ENCODE data around the gene NFKB2.
A peak's percentile ranks its signal among the peaks of the same experiment; 100 is the strongest.

NFKB2 gene

GRCh38 chr10:102394801-102395399 lies 605 bp upstream of the NFKB2 start (continued):
- TF ChIP-seq, protein P1, sequence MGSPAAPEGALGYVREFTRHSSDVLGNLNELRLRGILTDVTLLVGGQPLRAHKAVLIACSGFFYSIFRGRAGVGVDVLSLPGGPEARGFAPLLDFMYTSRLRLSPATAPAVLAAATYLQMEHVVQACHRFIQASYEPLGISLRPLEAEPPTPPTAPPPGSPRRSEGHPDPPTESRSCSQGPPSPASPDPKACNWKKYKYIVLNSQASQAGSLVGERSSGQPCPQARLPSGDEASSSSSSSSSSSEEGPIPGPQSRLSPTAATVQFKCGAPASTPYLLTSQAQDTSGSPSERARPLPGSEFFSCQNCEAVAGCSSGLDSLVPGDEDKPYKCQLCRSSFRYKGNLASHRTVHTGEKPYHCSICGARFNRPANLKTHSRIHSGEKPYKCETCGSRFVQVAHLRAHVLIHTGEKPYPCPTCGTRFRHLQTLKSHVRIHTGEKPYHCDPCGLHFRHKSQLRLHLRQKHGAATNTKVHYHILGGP (tag by site-specific recombination; IDR thresholded peaks at IDR 0.05): no peak
- no peak for TF ChIP-seq ZNF433 (tag by site-specific recombination; IDR thresholded peaks at IDR 0.05; ENCODE audit: low read depth)
- no peak for TF ChIP-seq ZNF266 (tag by site-specific recombination; IDR thresholded peaks at IDR 0.05; ENCODE audit: low read depth)
- TF ChIP-seq, protein P2, sequence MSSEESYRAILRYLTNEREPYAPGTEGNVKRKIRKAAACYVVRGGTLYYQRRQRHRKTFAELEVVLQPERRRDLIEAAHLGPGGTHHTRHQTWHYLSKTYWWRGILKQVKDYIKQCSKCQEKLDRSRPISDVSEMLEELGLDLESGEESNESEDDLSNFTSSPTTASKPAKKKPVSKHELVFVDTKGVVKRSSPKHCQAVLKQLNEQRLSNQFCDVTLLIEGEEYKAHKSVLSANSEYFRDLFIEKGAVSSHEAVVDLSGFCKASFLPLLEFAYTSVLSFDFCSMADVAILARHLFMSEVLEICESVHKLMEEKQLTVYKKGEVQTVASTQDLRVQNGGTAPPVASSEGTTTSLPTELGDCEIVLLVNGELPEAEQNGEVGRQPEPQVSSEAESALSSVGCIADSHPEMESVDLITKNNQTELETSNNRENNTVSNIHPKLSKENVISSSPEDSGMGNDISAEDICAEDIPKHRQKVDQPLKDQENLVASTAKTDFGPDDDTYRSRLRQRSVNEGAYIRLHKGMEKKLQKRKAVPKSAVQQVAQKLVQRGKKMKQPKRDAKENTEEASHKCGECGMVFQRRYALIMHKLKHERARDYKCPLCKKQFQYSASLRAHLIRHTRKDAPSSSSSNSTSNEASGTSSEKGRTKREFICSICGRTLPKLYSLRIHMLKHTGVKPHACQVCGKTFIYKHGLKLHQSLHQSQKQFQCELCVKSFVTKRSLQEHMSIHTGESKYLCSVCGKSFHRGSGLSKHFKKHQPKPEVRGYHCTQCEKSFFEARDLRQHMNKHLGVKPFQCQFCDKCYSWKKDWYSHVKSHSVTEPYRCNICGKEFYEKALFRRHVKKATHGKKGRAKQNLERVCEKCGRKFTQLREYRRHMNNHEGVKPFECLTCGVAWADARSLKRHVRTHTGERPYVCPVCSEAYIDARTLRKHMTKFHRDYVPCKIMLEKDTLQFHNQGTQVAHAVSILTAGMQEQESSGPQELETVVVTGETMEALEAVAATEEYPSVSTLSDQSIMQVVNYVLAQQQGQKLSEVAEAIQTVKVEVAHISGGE (tag by site-specific recombination; conservative IDR thresholded peaks at IDR 0.05; ENCODE audit: low read depth): no peak; the same call in 1 of the 2 replicates
- TF ChIP-seq GLI4 (tag by site-specific recombination; IDR thresholded peaks at IDR 0.05): no peak
- no peak for TF ChIP-seq ZNF24 (tag by site-specific recombination; IDR thresholded peaks at IDR 0.05)
- TF ChIP-seq GLIS1 (tag by site-specific recombination; IDR thresholded peaks at IDR 0.05): no peak
- no peak for TF ChIP-seq HOXC10 (CRISPR knock-in tag; IDR thresholded peaks at IDR 0.05)
- no peak for TF ChIP-seq KLF1 (tag by site-specific recombination; IDR thresholded peaks at IDR 0.05)
- no peak for TF ChIP-seq ZNF302 (tag by site-specific recombination; IDR thresholded peaks at IDR 0.05; ENCODE audit: low read depth)
- TF ChIP-seq SCRT2 (tag by site-specific recombination; IDR thresholded peaks at IDR 0.05): peak; percentile 94
- TF ChIP-seq ZNF837 (tag by site-specific recombination; IDR thresholded peaks at IDR 0.05): 0 out of 2 replicates have a peak, but pooled peaks have one; percentile 34
- no peak for TF ChIP-seq ZNF292 (tag by site-specific recombination; IDR thresholded peaks at IDR 0.05; ENCODE audit: borderline replicate concordance, low read depth)
- TF ChIP-seq ZNF335 (tag by site-specific recombination; conservative IDR thresholded peaks at IDR 0.05): 0 out of 2 replicates have a peak, but pooled peaks have one; percentile 8
- no peak for TF ChIP-seq ZNF311 (tag by site-specific recombination; IDR thresholded peaks at IDR 0.05; ENCODE audit: borderline replicate concordance)
- TF ChIP-seq GLIS2 (tag by site-specific recombination; IDR thresholded peaks at IDR 0.05): no peak; the same call in 1 of the 2 replicates
- TF ChIP-seq ZNF549 (tag by site-specific recombination; IDR thresholded peaks at IDR 0.05): no peak
- no peak for TF ChIP-seq ZNF76 (tag by site-specific recombination; IDR thresholded peaks at IDR 0.05; ENCODE audit: borderline replicate concordance, low read depth)
- no peak for TF ChIP-seq ZNF202 (tag by site-specific recombination; IDR thresholded peaks at IDR 0.05; ENCODE audit: borderline replicate concordance)
- TF ChIP-seq ZNF394 (tag by site-specific recombination; IDR thresholded peaks at IDR 0.05; ENCODE audit: borderline replicate concordance): 0 out of 2 replicates have a peak, but pooled peaks have one; percentile 32
- no peak for TF ChIP-seq ZNF621 (tag by site-specific recombination; IDR thresholded peaks at IDR 0.05)
- TF ChIP-seq ZNF791 (tag by site-specific recombination; IDR thresholded peaks at IDR 0.05): no peak
- no peak for TF ChIP-seq INSM2 (tag by site-specific recombination; IDR thresholded peaks at IDR 0.05)
- no peak for TF ChIP-seq MEIS1 (CRISPR knock-in tag; IDR thresholded peaks at IDR 0.05; ENCODE audit: borderline replicate concordance)
- 0 out of 2 replicates have a peak, but pooled peaks have one; percentile 55 for TF ChIP-seq ZNF2 (tag by site-specific recombination; IDR thresholded peaks at IDR 0.05)
- TF ChIP-seq WT1 (tag by site-specific recombination; IDR thresholded peaks at IDR 0.05): no peak
- TF ChIP-seq KLF9 (tag by site-specific recombination; IDR thresholded peaks at IDR 0.05; ENCODE audit: low read depth): 0 out of 2 replicates have a peak, but pooled peaks have one; percentile 75
- TF ChIP-seq, protein P3, sequence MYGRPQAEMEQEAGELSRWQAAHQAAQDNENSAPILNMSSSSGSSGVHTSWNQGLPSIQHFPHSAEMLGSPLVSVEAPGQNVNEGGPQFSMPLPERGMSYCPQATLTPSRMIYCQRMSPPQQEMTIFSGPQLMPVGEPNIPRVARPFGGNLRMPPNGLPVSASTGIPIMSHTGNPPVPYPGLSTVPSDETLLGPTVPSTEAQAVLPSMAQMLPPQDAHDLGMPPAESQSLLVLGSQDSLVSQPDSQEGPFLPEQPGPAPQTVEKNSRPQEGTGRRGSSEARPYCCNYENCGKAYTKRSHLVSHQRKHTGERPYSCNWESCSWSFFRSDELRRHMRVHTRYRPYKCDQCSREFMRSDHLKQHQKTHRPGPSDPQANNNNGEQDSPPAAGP (tag by site-specific recombination; IDR thresholded peaks at IDR 0.05): 0 out of 2 replicates have a peak, but pooled peaks have one; percentile 9
- TF ChIP-seq MYNN (tag by site-specific recombination; IDR thresholded peaks at IDR 0.05; ENCODE audit: borderline replicate concordance): no peak
- TF ChIP-seq ZNF639 (tag by site-specific recombination; IDR thresholded peaks at IDR 0.05): no peak
- TF ChIP-seq ZNF155 (tag by site-specific recombination; IDR thresholded peaks at IDR 0.05): no peak
- TF ChIP-seq ZNF792 (tag by site-specific recombination; IDR thresholded peaks at IDR 0.05): 0 out of 2 replicates have a peak, but pooled peaks have one; percentile 50
- 0 out of 2 replicates have a peak, but pooled peaks have one; percentile 8 for TF ChIP-seq ZFP69B (tag by site-specific recombination; IDR thresholded peaks at IDR 0.05)
